ENCODE data around the gene MAX. TPM values are rescaled to one million over a fixed set of nuclear protein-coding genes. Genes with fewer than 3 reads are reported as not detected.

The MAX gene
- total RNA-seq, 3 donors from 2014 or later: 50.5 to 64.1 (median 51.7) TPM

DNA sequence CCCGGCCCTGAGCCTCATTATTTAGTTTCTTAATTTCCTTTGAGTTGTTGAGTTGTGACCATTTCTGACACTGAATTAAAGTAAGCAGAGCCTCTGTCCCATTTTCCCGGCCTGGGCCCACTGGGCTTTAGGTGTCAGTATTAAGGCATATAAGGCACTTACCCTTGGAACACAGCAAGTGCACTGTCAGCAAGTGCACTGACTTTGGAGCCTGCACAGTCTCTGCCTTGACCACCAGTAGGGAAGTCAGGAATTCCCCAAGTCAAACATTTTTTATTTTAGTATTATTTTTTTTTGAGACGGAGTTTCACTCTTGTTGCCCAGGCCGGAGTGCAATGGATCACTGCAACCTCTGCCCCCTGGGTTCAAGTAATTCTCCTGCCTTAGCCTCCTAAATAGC lies 56.6 kb downstream of the MAX start:
- intact Hi-C loops (cut with DNase I; ENCODE audit: low total_unique reads): no loop called here
- Histone ChIP-seq H3K4me1 (no peaks in the 10 kb centered on the region), H3K4me3 (no peak overlapping the region), H3K27me3 (no peaks in the 10 kb centered on the region), H3K27ac (no peak overlapping the region), H3K36me3 (no peaks in the 10 kb centered on the region), H3K9me3 (no peaks in the 10 kb centered on the region)
- DNase-seq (ENCODE audit: low spot score in 2 of 2): no peak
- TF ChIP-seq, protein P1, sequence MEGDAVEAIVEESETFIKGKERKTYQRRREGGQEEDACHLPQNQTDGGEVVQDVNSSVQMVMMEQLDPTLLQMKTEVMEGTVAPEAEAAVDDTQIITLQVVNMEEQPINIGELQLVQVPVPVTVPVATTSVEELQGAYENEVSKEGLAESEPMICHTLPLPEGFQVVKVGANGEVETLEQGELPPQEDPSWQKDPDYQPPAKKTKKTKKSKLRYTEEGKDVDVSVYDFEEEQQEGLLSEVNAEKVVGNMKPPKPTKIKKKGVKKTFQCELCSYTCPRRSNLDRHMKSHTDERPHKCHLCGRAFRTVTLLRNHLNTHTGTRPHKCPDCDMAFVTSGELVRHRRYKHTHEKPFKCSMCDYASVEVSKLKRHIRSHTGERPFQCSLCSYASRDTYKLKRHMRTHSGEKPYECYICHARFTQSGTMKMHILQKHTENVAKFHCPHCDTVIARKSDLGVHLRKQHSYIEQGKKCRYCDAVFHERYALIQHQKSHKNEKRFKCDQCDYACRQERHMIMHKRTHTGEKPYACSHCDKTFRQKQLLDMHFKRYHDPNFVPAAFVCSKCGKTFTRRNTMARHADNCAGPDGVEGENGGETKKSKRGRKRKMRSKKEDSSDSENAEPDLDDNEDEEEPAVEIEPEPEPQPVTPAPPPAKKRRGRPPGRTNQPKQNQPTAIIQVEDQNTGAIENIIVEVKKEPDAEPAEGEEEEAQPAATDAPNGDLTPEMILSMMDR (IDR thresholded peaks at IDR 0.05): no peak
- no peak for TF ChIP-seq POLR2AphosphoS5 (IDR thresholded peaks at IDR 0.05)
- no peak for TF ChIP-seq POLR2A (IDR thresholded peaks at IDR 0.05)

DNA sequence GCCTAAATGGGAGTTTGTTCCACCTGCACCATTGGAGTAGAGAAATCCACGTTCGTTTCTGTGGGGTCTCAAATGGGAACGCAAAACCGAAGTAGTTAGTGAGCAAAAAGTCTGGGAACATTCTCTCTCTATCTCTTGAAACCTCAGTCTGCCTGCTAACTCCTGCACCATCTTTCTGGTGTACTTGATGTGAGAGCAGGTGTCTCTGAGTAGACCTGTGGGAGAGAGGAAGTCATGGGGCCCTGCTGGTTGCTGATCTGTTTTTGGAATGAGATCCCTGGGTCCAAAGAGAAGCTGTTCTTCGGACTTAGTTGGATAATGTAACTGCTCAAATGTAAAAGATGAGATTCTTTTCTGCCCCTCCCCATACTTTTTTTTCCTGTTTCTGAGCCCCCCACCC lies 57.3 kb downstream of the MAX start:
- Histone ChIP-seq H3K27me3 (no peaks in the 10 kb centered on the region), H3K27ac (no peak overlapping the region), H3K4me1 (no peaks in the 10 kb centered on the region), H3K4me3 (no peak overlapping the region), H3K36me3 (no peaks in the 10 kb centered on the region), H3K9me3 (no peaks in the 10 kb centered on the region)
- intact Hi-C loops (cut with DNase I; ENCODE audit: low total_unique reads): no loop called here
- no peak for TF ChIP-seq POLR2AphosphoS5 (IDR thresholded peaks at IDR 0.05)
- TF ChIP-seq, protein P1 (IDR thresholded peaks at IDR 0.05): no peak
- TF ChIP-seq POLR2A (IDR thresholded peaks at IDR 0.05): no peak
- no peak for DNase-seq (ENCODE audit: low spot score in 2 of 2)

- Histone ChIP-seq H3K27me3 (no peaks in the 10 kb centered on the region), H3K4me3 (no peak overlapping the region), H3K36me3 (no peaks in the 10 kb centered on the region), H3K4me1 (no peaks in the 10 kb centered on the region), H3K27ac (no peak overlapping the region), H3K9me3 (no peaks in the 10 kb centered on the region)
- no peak for DNase-seq (ENCODE audit: low spot score in 2 of 2)
- TF ChIP-seq, protein P1 (IDR thresholded peaks at IDR 0.05): no peak
- no peak for TF ChIP-seq POLR2AphosphoS5 (IDR thresholded peaks at IDR 0.05)
- TF ChIP-seq POLR2A (IDR thresholded peaks at IDR 0.05): no peak
- intact Hi-C loops (cut with DNase I; ENCODE audit: low total_unique reads): no loop called here
Observed at GRCh38 chr14:65044596-65044959, 57.7 kb downstream of the MAX start.

DNA sequence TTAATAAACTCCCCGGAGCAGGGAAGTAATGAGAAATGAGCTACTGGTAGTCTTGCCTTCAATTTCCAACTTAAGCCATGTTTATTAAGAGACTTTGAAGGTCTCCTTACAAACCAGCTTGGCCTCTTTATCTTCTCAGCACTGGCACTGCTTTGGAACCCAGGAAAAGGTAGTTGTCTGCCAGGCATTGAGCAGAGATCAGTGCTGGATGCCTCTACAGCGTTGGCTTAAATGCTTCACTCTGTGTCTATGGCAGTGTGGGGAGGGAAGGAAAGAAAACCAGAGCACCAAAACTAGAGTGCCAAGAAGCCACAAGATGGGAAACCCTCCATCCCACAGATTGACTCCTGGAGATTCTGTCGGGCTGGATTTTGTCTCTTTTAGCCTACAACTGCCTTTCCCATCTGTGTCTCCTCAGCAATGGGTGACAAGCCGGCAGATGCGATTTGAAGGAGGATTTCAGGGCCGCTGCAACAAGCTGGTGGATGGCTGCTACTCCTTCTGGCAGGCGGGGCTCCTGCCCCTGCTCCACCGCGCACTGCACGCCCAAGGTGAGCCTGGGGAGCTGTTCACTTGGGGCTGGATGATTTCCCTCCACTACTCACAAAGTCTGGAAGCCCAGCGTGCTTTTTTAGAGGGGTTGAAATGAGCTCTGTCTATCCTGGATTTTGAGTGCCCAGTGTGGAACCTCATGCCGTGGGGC lies 58.3 kb downstream of the MAX start:
- H3K9me3 ChIP-seq: no peaks in the 10 kb centered on the region
- H3K4me1 ChIP-seq: no peaks in the 10 kb centered on the region
- H3K27me3 ChIP-seq: no peaks in the 10 kb centered on the region
- TF ChIP-seq POLR2A (IDR thresholded peaks at IDR 0.05) (no peak), POLR2AphosphoS5 (IDR thresholded peaks at IDR 0.05) (no peak)
- TF ChIP-seq, protein P1 (IDR thresholded peaks at IDR 0.05): no peak
- no peak for DNase-seq (ENCODE audit: low spot score in 2 of 2)
- H3K27ac ChIP-seq: no peak overlapping the region
- intact Hi-C loops (cut with DNase I; ENCODE audit: low total_unique reads): no loop called here
- no peak overlapping the region for H3K4me3 ChIP-seq
- H3K36me3 ChIP-seq: no peaks in the 10 kb centered on the region

DNA sequence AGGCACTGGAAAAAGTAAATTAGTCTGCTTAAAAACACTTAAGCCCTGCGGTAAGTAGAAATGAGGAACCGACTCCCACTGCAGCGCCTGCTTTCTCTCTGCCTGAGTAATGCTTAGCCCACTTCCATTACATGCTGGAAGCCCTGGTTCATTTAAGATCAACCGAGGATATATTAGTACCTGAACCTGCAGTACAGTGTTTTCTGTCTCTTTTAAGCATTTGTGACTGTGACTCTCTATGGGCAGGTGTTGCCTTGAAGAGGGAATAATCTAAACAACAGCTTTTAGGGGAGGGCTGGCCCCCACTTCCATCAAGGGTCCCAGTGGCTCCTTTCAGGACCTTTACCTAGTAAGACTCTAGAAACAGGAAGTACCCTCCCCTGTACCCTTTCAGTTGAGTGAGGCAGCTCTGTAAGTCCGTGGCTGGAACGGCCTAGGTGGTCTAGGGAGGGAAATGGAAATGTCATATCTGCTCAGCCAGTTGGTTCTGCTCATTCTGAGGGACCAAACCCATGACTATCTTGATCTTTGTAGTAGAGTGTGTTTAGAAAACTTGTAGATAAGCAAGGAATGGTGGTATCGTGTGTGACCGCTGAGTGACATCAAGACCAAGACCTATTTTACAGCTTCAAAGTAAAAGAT lies 59.5 kb downstream of the MAX start:
- Histone ChIP-seq H3K27me3 (no peaks in the 10 kb centered on the region), H3K9me3 (no peaks in the 10 kb centered on the region), H3K4me1 (no peaks in the 10 kb centered on the region), H3K27ac (no peak overlapping the region), H3K4me3 (no peak overlapping the region), H3K36me3 (no peaks in the 10 kb centered on the region)
- TF ChIP-seq, protein P1 (IDR thresholded peaks at IDR 0.05): no peak
- TF ChIP-seq POLR2A (IDR thresholded peaks at IDR 0.05): no peak
- no peak for TF ChIP-seq POLR2AphosphoS5 (IDR thresholded peaks at IDR 0.05)
- no peak for DNase-seq (ENCODE audit: low spot score in 2 of 2)
- intact Hi-C loops (cut with DNase I; ENCODE audit: low total_unique reads): no loop called here
